Neural cell (in vitro differentiated cells): Measurements from ENCODE around the gene BICD1.

Experiments
- CTCF ChIP-seq: fragments of 450-650 bp; IDR thresholded peaks from 2 replicates; pipeline ENCODE4 v1.5.1; 2014; ENCODE audit warnings: antibody characterized with exemption, mild to moderate bottlenecking, moderate library complexity; ENCODE audit not compliant: poor library complexity, severe bottlenecking
- EP300 ChIP-seq: fragments of 450-650 bp; conservative IDR thresholded peaks from 2 replicates; pipeline ENCODE4 v1.6.1; 2014; ENCODE audit warnings: antibody characterized with exemption, mild to moderate bottlenecking, moderate library complexity; ENCODE audit not compliant: poor library complexity, severe bottlenecking
- EZH2 ChIP-seq: fragments of 200-600, 300-800 bp; shearing (Covaris generic), sonication (generic); IDR thresholded peaks from 2 replicates; pipeline ENCODE4 v1.6.1; 2014; ENCODE audit warnings: antibody characterized with exemption, low read length, borderline replicate concordance, mild to moderate bottlenecking; ENCODE audit not compliant: insufficient read depth, poor library complexity, severe bottlenecking
- RAD21 ChIP-seq: fragments of 450-650 bp; conservative IDR thresholded peaks from 2 replicates; pipeline ENCODE4 v1.6.1; 2014; ENCODE audit warnings: antibody characterized with exemption, mild to moderate bottlenecking, moderate library complexity
- SMC3 ChIP-seq: fragments of 450-650 bp; conservative IDR thresholded peaks from 2 replicates; pipeline ENCODE4 v1.6.1; 2014; ENCODE audit warnings: antibody characterized with exemption, mild to moderate bottlenecking, moderate library complexity; ENCODE audit not compliant: poor library complexity
- TAF1 ChIP-seq: IDR thresholded peaks from 2 replicates; pipeline ENCODE4 v1.6.1; 2012; ENCODE audit warnings: low read depth
- TF ChIP-seq, protein P1 (sequence below): IDR thresholded peaks from 2 replicates; pipeline ENCODE4 v1.6.1; 2012; ENCODE audit warnings: borderline replicate concordance

DNA sequence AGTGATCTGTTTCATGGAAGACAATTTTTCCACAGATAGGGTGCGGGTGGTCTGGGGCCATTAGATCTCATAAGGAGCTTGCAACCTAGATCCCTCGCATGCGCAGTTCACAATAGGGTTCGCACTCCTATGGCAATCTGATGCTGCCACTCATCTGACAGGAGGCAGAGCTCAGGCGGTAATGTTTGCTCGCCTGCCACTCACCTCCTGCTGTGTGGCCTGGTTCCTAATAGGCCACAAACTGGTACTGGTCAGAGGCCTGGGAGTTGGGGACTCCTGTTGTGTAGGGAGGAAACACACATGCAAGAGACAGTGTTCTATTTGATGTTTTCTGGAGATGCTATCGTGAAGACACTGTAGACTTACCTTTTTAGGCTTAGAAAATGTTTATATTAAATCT is 215.7 kb downstream of the BICD1 start:
- TF ChIP-seq CTCF = no peak
- TF ChIP-seq EZH2 = no peak
- TF ChIP-seq, protein P1, sequence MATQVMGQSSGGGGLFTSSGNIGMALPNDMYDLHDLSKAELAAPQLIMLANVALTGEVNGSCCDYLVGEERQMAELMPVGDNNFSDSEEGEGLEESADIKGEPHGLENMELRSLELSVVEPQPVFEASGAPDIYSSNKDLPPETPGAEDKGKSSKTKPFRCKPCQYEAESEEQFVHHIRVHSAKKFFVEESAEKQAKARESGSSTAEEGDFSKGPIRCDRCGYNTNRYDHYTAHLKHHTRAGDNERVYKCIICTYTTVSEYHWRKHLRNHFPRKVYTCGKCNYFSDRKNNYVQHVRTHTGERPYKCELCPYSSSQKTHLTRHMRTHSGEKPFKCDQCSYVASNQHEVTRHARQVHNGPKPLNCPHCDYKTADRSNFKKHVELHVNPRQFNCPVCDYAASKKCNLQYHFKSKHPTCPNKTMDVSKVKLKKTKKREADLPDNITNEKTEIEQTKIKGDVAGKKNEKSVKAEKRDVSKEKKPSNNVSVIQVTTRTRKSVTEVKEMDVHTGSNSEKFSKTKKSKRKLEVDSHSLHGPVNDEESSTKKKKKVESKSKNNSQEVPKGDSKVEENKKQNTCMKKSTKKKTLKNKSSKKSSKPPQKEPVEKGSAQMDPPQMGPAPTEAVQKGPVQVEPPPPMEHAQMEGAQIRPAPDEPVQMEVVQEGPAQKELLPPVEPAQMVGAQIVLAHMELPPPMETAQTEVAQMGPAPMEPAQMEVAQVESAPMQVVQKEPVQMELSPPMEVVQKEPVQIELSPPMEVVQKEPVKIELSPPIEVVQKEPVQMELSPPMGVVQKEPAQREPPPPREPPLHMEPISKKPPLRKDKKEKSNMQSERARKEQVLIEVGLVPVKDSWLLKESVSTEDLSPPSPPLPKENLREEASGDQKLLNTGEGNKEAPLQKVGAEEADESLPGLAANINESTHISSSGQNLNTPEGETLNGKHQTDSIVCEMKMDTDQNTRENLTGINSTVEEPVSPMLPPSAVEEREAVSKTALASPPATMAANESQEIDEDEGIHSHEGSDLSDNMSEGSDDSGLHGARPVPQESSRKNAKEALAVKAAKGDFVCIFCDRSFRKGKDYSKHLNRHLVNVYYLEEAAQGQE = no peak
- peak; percentile 34 for TF ChIP-seq EP300
- no peak for TF ChIP-seq RAD21
- TF ChIP-seq SMC3 = no peak
- no peak for TF ChIP-seq TAF1
